Fibroblast of skin of left biceps (primary cell): ENCODE results near the gene RIPK4.
"Not testable (repeated sequence)": the region's sequence is repeated elsewhere in the genome, so short reads cannot be mapped to it uniquely, and the experiment has no call there.

Source experiments
- DNase-seq, 2 experiments: peaks; one replicate each; pipeline ENCODE4 v3.0.0-alpha.2; 2013; ENCODE audit warnings: low read depth in 2 of 2

Gene RIPK4

GRCh38 chr21:41737651-41738324, 29.1 kb downstream of the RIPK4 start:
- no peak for DNase-seq

DNA sequence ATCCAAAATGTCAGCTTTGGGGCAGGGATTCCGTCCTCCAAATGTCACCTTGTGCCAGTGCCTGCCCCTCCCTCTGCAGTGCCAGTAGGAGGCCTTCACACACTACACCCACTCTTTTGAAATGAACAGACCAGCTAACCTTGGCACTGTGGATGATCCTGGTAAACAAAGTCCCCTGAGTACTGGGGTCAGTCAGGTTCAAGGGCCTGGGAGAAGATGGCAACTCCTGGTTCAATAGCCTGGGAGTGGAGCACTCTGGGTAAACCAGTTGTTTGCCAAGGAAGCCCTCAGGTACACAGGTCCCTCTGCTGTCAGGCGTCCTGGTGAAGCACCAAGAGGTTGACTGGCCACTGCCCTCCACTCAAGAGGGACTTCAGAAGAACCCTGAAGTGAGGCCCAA, 30.4 kb downstream of the RIPK4 start:
- DNase-seq = no peak

DNA sequence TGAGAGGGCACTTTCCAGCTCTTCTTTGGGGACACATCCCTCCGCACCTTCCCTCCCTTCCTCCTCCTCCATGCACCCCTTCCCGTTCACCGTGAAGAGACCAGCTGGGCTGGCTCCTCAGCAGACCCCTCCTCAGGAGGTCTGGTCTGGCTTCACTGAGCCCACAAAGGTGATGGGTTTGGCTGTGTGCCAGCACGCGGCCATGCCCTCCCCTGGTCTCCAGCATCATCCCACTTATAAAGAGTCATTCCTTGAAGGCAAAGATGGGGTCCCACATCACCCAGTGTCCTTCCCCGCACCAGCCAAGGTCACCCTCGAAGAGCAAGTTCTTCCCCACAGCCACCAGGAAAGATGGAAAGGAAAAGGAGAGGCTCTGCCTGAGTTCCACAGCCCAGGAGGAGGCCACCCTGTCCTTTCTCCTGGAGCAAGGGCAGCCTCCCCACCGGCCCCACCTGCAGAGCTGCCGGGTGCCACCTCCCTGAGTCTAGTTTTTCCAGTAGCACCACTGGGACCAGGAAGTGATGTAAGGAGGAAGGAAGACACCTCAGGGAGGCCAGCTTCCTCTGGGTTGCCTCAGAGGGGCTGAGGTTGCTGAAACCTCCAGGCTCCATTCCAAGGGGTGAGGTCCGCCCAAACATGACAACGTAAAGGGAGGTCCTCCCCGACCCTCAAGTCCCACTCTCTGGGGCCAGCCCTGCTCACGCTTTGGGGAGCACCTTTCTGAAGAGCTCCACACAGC, 32.7 kb downstream of the RIPK4 start:
- no peak for DNase-seq

GRCh38 chr21:41731081-41731480, 35.8 kb downstream of the RIPK4 start:
- no peak for DNase-seq

- no peak for DNase-seq
Measured at GRCh38 chr21:41730367-41730765, 36.5 kb downstream of the RIPK4 start.

GRCh38 chr21:41729701-41730366, 37.0 kb downstream of the RIPK4 start:
- DNase-seq = no peak

DNA sequence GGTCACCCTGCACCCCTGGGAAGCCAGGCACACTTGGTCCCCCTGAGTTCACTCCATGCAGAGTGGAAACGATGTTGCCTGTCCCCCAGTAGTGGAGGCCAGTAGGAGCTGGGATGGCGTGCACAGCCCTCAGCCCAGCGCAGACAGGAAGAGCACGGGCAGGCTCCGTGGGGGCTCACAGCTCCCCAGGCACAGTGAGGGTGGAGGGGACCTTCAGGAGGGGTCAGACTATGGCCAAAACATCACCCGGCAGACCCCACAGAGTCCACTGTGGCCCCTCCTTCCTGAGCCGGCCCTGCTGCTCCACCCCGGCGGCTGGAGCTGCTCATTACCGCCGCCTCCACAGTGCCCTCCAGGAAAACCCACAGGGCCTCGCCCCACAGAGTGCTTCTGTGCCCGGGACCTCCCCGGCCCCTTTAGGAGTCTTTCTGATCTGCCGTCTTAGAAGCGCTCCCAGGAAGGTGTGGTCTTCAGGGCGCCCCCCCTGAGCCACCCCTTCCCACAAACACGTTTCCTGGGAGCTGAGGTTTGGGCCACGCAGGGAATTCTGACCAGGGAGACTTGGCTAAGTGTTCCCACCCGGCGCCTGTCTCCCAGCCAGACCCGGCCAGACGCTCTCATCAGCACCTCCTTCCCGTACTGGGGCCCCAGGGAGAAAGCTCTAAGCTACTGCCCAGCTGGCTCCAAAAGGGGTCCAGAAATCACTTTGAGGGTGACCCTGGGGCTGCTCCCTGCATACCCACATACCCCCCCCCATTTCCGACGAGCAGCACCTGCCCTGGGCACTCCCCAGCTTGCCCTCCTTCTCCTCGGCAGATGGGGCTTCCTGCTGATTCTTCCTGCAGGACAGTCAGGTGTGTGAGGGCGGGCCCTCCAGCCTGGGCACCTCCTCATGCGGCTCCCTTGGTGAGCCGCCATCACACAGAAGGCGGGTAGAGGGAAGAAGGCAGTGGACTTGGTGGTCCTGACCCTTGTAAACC, 38.8 kb downstream of the RIPK4 start:
- DNase-seq = no peak

DNA sequence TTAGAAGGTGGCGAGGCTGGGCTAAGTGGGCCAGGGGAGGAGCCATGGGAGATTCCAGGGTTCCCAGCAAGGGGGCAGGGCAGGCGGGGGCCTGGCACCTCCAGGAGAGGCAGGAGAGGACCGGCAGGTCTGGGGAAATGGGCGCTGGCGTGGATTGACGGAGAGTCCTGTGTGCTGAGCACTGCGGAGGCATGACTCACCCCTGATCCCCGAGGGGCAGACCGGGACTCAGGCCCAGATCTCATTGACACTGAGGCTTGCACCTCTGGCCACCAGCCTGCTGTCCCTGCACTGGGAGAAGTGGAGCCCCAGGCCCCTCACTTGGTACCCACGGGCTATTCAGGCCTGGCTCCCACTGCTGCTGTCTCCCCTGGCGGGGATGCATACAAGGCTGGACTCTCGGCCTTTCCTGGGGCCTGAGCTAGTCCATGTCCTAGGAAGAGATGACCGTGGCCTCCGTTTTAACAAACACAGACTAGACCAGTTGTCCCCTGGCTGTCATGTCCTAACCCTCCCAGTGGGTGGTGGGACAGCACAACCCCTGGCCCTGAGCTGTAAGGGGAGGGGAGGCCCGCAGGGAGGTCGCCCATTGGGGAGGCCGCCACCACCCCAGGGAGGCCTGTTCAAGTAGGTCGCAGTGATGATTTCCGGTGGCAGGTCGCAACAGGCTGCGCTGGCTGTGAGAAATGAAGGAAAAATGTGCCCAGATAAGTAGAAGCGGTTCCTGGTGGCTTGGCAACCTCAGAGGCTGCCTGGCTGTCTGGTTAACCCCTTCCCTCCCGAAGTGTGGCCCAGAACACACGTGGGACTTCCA, 39.7 kb downstream of the RIPK4 start:
- no peak for DNase-seq

DNA sequence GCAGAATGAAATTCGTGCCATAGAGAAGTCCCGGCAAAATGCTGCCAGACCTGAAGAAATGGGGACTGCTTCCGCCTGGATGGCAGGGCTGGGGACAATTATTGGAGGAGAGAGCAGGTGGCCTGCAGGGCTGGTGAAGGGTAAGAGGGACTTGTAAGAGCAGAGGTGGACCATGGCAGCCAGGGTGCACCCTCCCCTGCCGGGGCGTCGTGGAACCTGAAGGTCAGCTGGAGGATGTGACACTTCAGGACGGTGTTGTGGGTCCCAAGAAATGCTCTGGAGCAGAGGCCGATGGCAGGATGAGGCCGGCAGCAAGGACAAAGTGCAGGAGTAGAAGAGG, 40.3 kb downstream of the RIPK4 start:
- DNase-seq = no peak

GRCh38 chr21:41726058-41726558, 40.7 kb downstream of the RIPK4 start:
- no peak for DNase-seq

- no peak for DNase-seq
Measured at GRCh38 chr21:41725421-41726031, 41.3 kb downstream of the RIPK4 start.

DNA sequence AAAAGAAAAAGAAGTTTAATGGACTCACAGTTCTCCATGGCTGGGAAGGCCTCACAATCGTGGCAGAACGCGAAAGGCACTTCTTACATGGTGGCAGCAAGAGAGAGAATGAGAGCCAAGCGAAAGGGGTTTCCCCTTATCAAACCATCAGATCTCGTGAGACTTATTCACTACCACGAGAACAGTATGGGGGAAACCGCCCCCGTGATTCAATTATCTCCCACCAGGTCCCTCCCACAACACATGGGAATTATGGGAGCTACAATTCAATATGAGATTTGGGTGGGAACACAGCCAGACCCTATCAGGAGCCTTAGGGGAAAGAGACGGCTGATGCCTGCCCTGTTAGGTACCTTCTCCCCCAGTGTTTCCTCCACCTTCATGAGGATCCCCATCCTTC, 43.0 kb downstream of the RIPK4 start:
- DNase-seq = not testable (repeated sequence)

DNA sequence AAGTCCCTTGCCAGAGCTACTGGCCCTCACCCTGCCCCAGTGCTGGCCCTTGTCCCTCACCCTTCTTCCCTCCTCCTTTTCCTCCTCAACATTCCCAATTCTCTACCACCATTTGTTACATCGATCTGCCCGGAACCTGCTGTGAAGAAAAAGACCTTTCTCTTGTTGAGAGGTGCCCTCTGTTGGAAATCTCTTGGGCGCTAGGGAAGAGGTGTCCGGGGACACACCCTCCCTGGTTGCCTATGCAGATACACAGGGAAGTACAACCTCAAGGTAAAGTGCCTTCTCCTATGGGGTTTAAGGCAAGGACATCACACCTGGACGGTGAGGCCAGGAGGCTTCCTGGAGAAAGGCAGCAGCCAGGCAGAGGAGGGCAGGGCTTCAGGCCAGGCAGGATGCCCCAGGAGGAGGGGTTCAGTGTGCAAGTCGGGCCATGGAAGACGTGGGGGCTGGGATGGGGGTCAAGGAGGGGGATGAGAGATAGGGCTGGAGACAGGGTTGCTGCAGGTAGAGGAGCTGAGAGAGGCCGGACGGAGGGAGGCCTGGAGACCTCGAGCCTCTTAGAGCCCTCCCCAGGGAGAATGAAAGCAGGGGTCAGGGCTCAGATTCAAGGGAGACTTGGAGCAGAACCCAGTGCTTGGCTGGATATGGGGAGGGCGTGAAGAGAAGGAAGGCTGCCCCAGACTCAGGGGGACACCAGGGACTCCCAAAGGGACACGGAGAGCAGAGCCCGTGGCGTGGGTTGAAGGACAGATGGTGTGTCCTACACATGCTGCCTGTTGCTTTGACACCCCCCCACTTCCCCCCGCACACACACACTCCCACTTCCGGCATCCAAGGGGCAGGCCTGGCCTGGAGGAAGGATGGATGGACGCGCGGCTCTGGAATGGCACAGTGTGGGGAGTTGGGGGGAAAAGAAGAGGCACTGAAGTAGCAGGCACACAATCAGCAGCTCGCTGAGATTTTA, 44.5 kb downstream of the RIPK4 start:
- DNase-seq = no peak

DNA sequence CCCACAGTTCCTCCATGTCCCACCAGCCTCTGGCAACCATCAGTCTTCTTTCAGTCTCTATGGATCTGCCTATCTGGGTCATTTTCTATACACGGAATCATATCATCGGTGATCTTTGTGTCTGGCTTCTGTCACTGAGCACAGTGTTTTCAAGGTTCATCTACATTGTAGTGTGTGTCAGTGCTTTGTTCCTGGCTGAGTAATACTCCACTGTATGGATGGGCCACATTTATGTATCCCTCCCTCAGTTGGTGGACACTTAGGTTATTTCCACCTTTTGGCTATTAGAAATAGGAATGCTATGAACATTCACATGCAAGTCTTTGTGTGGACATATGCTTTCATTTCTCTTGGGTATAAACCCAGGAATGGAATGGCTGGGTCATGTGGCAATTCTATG, 46.6 kb downstream of the RIPK4 start:
- DNase-seq = no peak

DNA sequence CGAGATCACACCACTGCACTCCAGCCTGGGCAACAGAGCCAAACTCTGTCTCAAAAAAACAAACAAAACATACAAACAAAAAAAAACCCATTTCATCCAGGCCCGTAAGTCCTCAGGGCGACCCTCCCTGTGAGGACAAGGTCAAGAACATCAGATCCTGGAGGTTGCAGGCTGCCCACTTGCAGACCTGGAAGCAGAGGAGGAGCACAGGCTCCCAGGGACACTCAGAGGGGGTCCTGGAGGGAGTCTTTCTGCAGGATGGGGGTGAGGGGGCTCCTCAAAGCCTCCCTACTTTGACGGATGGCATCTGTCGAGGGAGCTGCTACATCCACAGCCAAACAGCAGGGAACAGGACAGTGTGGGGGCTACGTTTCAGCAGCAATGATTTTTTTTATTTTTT, 47.2 kb downstream of the RIPK4 start:
- DNase-seq = no peak

DNA sequence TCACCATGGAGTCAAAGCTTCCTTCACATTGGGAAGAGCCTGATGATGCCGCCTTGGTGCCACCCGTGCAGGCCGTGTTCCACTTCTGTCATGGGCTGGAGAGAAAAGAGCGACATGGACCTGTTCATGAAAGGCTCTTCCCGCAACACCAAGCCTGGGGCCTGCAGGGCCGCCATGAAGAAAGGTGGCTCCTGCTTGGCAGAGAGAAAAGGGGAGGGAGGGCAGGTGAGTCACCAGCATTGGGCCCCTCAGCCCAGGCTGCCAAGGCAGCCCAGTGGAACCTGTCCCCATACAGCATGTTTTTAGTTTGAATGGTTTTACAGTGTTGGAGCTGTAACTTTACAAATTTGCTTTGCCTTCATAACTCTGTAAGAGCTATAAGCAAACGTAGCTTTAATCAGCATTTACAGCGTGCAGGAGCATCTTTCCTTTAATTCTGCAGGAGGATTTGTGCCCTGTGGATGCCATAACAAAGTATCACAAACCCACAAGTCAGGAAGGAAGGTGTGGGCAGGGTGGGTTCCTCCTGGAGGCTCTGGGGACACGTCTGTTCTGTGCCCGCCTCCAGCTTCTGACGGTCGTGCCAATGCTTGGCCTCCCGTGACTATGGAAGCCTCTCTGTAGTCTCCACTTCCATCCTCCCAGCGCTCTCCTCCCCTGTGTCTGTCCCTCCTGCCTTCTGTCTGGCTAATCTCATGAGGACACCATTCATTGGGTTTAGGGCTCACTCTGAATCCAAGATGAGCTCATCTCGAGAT, 49.1 kb downstream of the RIPK4 start:
- no peak for DNase-seq

DNA sequence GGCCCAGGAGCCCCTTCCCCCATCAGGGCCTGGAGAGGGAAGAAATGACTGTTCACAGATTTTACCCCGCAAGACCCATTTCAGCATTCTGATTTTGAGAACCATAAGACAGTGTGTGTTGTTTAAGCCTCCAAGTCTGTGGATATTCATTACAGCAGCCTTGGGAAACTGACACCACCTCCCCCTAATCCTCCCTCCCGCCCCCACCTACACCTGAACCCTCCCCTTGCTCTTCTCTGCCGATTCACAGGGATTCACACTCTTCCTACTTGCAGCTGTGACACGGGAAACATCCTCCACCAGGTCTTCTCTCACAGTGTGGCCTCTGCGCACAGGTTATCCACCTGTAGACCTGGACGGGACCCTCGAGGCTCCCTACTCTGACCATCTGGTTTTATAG, 50.1 kb downstream of the RIPK4 start:
- DNase-seq = no peak

DNA sequence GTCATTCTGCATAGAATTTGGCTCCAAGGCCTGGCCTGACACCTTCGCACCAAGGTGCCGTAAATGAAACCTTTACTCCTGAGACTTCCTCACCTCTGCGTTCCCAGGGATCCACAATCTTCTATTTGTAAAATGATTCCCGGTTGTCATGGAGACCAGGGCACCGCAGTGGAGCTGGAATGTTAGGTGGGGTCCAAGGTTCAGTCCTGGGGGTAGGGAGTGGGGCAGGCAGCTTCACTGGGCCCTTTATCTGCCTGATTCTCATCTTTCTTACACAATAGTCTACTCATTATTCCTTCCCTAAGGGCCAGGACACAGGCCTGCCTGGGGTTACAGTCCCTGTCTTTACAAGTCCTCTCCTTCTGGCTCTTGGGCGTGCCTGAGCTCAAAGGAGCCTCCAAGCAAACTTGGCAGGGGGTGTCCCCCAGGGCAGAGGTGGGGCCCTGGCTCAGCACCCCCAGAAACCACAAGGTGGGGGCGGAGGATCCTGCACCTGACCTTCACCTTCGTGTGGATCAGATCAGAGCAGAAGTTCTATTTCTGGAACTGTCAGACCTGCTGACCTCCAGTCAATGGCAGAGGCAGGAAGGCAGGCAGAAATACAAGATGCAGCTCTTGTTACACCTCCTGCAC, 51.1 kb downstream of the RIPK4 start:
- DNase-seq = no peak
